Measurements from ENCODE around the gene ZBTB16.

Gene ZBTB16

DNA sequence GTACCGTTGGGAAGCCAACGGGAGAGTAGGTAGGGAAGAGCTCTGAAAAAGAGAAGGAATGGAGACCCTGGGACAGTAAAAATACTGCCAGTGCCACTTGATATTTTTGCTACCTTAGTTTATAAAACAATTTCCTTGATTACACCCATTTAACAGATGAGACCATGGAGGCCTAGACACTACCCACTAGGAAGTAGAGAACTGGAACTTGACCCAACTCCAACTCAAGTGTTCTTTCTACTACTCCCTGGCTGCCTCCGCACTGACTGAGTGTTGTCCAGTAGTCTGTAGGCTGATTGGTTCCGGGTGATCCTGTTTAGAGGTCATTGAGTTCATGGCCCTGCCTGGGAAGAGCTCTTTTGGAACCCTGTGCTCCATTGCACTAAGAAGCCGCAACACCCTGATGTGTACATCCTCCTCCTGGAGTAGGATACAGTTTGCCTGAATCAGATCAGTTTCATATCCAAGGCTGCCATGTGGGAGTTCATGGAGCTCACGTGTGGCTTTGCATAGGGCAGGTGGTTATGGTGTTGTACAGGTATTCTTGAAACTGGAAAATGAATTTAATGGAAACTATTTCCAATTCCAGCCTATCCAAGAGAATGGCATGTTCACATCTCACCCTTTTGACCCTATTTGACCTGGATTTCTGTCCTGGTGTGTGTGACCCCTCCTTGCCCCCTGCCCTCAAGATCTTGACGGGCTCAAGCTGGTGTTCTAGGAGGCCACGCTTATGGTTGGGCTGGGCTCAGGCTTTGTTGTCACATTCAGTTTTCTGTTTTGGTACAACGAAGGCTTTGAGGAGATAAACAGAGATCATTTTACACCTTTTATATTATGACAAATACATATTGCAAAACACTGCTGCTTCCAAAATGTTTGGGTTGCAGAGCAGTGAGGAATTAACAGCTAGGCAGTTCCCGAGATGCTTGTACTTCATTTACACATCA lies 134.5 kb downstream of the ZBTB16 start:
- H3K27ac ChIP-seq (ENCODE audit: low read length), result peak overlapping the region; percentile 16

GRCh38 chr11:114194702-114195101 lies 135.2 kb downstream of the ZBTB16 start:
- Histone ChIP-seq H3K36me3 (ENCODE audit: control insufficient read depth in 1 of 2, insufficient read depth in 2 of 2, low read length in 2 of 2) (peaks cover 0 to 6% of the 10 kb centered on the region in 2 donors), H3K4me1 (ENCODE audit: control insufficient read depth in 1 of 2, insufficient read depth in 2 of 2, low read length in 2 of 2) (peaks cover 18 to 56% of the 10 kb centered on the region in 2 donors), H3K27me3 (ENCODE audit: low read depth, low read length) (no peaks in the 10 kb centered on the region), H3K27ac (ENCODE audit: low read length) (peak overlapping the region; percentile 11), H3K4me3 (ENCODE audit: low read depth in 1 of 2, low read length in 2 of 2) (no peak overlapping the region), H3K9me3 (ENCODE audit: control insufficient read depth in 1 of 2, low read length in 2 of 2) (no peaks in the 10 kb centered on the region)

More for the DNA sequence above, 134.5 kb downstream of the ZBTB16 start:
- Histone ChIP-seq H3K9me3 (ENCODE audit: control insufficient read depth in 1 of 2, low read length in 2 of 2) (no peaks in the 10 kb centered on the region), H3K27me3 (ENCODE audit: low read depth, low read length) (no peaks in the 10 kb centered on the region), H3K36me3 (ENCODE audit: control insufficient read depth in 1 of 2, insufficient read depth in 2 of 2, low read length in 2 of 2) (peaks cover 0 to 6% of the 10 kb centered on the region in 2 donors), H3K4me1 (ENCODE audit: control insufficient read depth in 1 of 2, insufficient read depth in 2 of 2, low read length in 2 of 2) (peaks cover 17 to 52% of the 10 kb centered on the region in 2 donors), H3K4me3 (ENCODE audit: low read depth in 1 of 2, low read length in 2 of 2) (no peak overlapping the region)

DNA sequence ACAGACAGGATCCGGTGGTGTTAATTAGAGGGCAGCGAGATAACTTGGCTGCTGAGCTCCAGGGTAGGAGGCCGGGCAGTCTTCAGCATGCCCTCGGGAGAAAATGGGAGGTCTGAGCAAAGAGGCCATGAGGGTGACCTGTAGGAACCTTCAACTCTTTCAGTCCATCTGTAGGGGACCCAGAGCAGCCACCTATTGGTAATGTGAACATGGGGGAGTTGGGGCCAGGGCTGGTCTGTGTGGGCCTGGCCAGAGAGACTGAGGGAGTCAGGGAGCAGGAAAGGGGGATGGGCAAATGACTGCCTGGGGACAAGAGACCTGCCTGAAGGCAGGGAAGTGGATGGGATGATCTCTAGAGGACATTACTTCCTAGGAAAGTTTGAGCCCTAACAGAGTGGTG lies 135.6 kb downstream of the ZBTB16 start:
- Histone ChIP-seq H3K27ac (ENCODE audit: low read length) (peak overlapping the region; percentile 11), H3K4me3 (ENCODE audit: low read depth in 1 of 2, low read length in 2 of 2) (no peak overlapping the region), H3K4me1 (ENCODE audit: control insufficient read depth in 1 of 2, insufficient read depth in 2 of 2, low read length in 2 of 2) (peaks cover 18 to 56% of the 10 kb centered on the region in 2 donors), H3K9me3 (ENCODE audit: control insufficient read depth in 1 of 2, low read length in 2 of 2) (no peaks in the 10 kb centered on the region), H3K36me3 (ENCODE audit: control insufficient read depth in 1 of 2, insufficient read depth in 2 of 2, low read length in 2 of 2) (peaks cover 0 to 6% of the 10 kb centered on the region in 2 donors), H3K27me3 (ENCODE audit: low read depth, low read length) (no peaks in the 10 kb centered on the region)

DNA sequence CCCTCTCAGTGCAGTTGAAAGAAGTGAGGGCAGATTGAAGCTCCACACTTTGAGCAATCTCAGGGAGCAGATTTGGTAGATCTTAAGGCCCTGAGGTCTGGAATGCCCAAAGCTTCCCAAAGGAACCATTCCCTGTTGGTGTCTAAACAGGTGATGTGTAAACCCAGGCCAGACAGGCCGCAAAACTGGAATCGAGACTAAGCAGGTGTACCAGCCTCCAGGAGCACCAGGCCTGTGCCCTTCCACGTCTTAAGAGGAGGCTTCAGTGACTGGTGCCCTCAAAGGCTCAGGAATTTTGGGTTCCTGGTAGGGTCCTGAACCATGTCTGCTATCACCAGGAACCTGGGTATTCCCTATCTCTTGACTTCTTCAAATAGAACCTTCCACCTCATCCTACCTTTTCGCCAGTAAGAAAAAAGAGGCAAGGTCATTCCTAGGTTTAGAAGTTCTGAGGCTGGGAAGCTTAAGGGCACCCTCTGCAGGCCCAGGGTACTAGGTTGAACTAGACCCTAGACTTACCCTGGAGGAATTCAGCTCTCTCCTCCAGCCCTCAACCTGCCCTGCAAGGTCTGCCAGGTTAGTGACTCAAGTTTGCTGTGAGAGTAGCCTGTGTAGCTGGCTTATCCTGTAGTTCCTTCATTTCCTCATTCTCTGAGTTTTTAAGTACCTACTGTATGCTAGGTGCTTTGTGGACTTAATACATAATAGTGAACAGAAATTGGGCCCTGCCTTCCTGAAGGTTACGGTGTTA lies 136.6 kb downstream of the ZBTB16 start:
- Histone ChIP-seq H3K4me1 (ENCODE audit: control insufficient read depth in 1 of 2, insufficient read depth in 2 of 2, low read length in 2 of 2) (peaks cover 18 to 56% of the 10 kb centered on the region in 2 donors), H3K4me3 (ENCODE audit: low read depth in 1 of 2, low read length in 2 of 2) (no peak overlapping the region), H3K36me3 (ENCODE audit: control insufficient read depth in 1 of 2, insufficient read depth in 2 of 2, low read length in 2 of 2) (no peaks in the 10 kb centered on the region), H3K27ac (ENCODE audit: low read length) (peak overlapping the region; percentile 98), H3K9me3 (ENCODE audit: control insufficient read depth in 1 of 2, low read length in 2 of 2) (no peaks in the 10 kb centered on the region), H3K27me3 (ENCODE audit: low read depth, low read length) (no peaks in the 10 kb centered on the region)

- no peaks in the 10 kb centered on the region for H3K9me3 ChIP-seq (ENCODE audit: control insufficient read depth in 1 of 2, low read length in 2 of 2)
- H3K27ac ChIP-seq (ENCODE audit: low read length), result peak overlapping the region; percentile 98
- H3K36me3 ChIP-seq (ENCODE audit: control insufficient read depth in 1 of 2, insufficient read depth in 2 of 2, low read length in 2 of 2), result no peaks in the 10 kb centered on the region
- H3K27me3 ChIP-seq (ENCODE audit: low read depth, low read length), result no peaks in the 10 kb centered on the region
- peak overlapping the region in 1 of 2 donors; percentile 34 for H3K4me3 ChIP-seq (ENCODE audit: low read depth in 1 of 2, low read length in 2 of 2)
- H3K4me1 ChIP-seq (ENCODE audit: control insufficient read depth in 1 of 2, insufficient read depth in 2 of 2, low read length in 2 of 2), result peaks cover 18 to 62% of the 10 kb centered on the region in 2 donors
Measured at GRCh38 chr11:114196997-114197703, 137.6 kb downstream of the ZBTB16 start.

DNA sequence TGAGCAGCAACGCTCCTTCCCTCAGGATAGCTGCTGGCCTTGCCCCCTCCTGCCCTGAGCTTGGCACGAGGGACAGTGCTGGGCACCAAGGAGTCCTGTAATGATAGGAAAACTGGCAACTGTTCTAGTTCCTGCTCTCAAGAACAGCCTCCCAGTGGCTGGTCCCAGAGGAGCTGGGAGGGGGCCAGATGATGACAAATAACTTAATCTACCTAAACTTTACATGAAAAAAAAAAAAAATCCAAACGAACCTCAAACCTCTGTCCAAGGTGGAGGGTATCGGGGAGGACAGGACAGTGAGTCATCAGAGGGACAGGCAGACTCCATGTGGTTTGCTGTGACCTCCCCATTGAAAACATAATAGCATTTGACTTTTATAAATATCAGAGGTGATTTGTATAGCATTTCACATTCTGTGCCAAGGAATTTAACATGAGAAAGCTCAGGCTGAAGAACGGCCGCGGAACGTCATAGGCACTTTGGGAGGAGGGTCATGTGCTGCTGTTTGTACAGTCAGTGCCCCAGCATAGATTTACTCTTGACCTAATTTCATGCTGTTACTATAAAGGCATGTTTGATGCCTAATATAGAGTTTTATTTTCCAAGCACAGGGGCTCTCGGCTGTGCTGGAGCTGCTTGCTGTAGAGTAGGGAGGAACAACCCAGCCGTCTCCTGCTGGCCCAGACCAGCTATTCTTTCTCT lies 138.4 kb downstream of the ZBTB16 start:
- no peaks in the 10 kb centered on the region for H3K9me3 ChIP-seq (ENCODE audit: control insufficient read depth in 1 of 2, low read length in 2 of 2)
- H3K27me3 ChIP-seq (ENCODE audit: low read depth, low read length), result no peaks in the 10 kb centered on the region
- H3K36me3 ChIP-seq (ENCODE audit: control insufficient read depth in 1 of 2, insufficient read depth in 2 of 2, low read length in 2 of 2), result no peaks in the 10 kb centered on the region
- H3K27ac ChIP-seq (ENCODE audit: low read length), result peak overlapping the region; percentile 98
- no peak overlapping the region for H3K4me3 ChIP-seq (ENCODE audit: low read depth in 1 of 2, low read length in 2 of 2)
- H3K4me1 ChIP-seq (ENCODE audit: control insufficient read depth in 1 of 2, insufficient read depth in 2 of 2, low read length in 2 of 2), result peaks cover 18 to 65% of the 10 kb centered on the region in 2 donors

DNA sequence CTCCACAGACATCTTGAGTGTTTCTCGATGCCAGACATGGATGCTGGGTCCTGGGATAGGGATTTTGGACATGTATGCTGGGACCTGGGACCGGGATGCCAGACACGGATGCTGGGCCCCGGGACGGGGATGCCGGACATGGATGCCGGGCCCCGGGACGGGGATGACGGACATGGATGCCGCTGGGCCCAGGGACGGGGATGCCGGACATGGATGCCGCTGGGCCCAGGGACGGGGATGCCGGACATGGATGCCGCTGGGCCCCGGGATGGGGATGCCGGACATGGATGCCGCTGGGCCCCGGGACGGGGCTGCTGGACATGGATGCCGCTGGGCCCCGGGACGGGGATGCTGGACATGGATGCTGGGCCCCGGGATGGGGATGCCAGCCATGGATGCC lies 139.5 kb downstream of the ZBTB16 start:
- Histone ChIP-seq H3K4me3 (ENCODE audit: low read depth in 1 of 2, low read length in 2 of 2) (peak overlapping the region in 1 of 2 donors; percentile 23), H3K27ac (ENCODE audit: low read length) (peak overlapping the region; percentile 98), H3K4me1 (ENCODE audit: control insufficient read depth in 1 of 2, insufficient read depth in 2 of 2, low read length in 2 of 2) (peaks cover 18 to 56% of the 10 kb centered on the region in 2 donors), H3K27me3 (ENCODE audit: low read depth, low read length) (no peaks in the 10 kb centered on the region), H3K9me3 (ENCODE audit: control insufficient read depth in 1 of 2, low read length in 2 of 2) (no peaks in the 10 kb centered on the region), H3K36me3 (ENCODE audit: control insufficient read depth in 1 of 2, insufficient read depth in 2 of 2, low read length in 2 of 2) (no peaks in the 10 kb centered on the region)

DNA sequence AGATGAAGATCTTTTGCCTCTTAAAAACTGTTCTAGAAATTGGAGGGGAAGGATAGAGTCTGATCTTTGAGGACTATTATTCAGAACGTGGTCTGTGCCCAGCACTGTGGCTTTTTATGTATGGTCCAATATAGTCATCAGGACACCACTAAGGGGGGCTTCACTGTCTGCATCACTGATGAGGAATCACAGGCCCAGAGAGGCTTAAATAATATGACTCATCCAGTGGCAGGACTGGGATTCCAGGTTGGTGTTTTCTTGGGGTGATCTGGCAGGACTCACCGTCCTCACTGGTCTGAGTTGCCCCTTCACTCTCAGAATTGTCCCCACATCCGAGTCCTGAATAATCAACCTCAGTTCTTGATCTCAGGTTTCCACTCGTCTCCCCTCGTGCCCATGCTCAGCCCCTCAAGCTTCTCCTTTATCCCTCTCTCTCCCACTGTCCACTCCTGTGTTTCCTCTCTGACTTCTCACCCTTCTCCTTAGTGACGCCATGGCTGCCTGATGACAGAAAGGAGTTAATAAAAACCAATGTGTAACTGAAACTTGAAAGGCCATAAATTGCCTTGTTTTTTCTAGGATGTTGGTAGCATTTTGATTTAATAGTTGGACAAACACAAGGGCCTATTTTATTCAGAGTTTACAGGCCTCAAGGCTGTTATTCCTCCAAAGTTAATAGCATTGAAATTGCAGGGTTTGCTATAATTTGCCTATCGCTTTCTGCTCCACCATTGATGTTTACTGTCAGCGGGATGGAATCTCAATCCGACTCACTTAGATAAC lies 141.0 kb downstream of the ZBTB16 start:
- Histone ChIP-seq H3K27ac (ENCODE audit: low read length) (peak overlapping the region; percentile 56), H3K4me1 (ENCODE audit: control insufficient read depth in 1 of 2, insufficient read depth in 2 of 2, low read length in 2 of 2) (peaks cover 18 to 41% of the 10 kb centered on the region in 2 donors)

GRCh38 chr11:114201219-114201618 lies 141.7 kb downstream of the ZBTB16 start:
- Histone ChIP-seq H3K4me3 (ENCODE audit: low read depth in 1 of 2, low read length in 2 of 2) (no peak overlapping the region), H3K9me3 (ENCODE audit: control insufficient read depth in 1 of 2, low read length in 2 of 2) (no peaks in the 10 kb centered on the region), H3K27ac (ENCODE audit: low read length) (peak overlapping the region; percentile 56), H3K36me3 (ENCODE audit: control insufficient read depth in 1 of 2, insufficient read depth in 2 of 2, low read length in 2 of 2) (peaks cover 0 to 5% of the 10 kb centered on the region in 2 donors), H3K4me1 (ENCODE audit: control insufficient read depth in 1 of 2, insufficient read depth in 2 of 2, low read length in 2 of 2) (peaks cover 18 to 34% of the 10 kb centered on the region in 2 donors), H3K27me3 (ENCODE audit: low read depth, low read length) (no peaks in the 10 kb centered on the region)

More for the DNA sequence above, 141.0 kb downstream of the ZBTB16 start:
- H3K36me3 ChIP-seq (ENCODE audit: control insufficient read depth in 1 of 2, insufficient read depth in 2 of 2, low read length in 2 of 2), result peaks cover 0 to 5% of the 10 kb centered on the region in 2 donors
- H3K9me3 ChIP-seq (ENCODE audit: control insufficient read depth in 1 of 2, low read length in 2 of 2), result no peaks in the 10 kb centered on the region
- no peaks in the 10 kb centered on the region for H3K27me3 ChIP-seq (ENCODE audit: low read depth, low read length)
- H3K4me3 ChIP-seq (ENCODE audit: low read depth in 1 of 2, low read length in 2 of 2), result no peak overlapping the region

All from muscle layer of duodenum (tissue), 2 donors.